Measurements from ENCODE around the gene PPP1R15B. TPM values are rescaled to one million over a fixed set of nuclear protein-coding genes. Genes with fewer than 3 reads are reported as not detected.

PPP1R15B gene
- total RNA-seq, 1 experiment from 2014 or later: 45.9 TPM

DNA sequence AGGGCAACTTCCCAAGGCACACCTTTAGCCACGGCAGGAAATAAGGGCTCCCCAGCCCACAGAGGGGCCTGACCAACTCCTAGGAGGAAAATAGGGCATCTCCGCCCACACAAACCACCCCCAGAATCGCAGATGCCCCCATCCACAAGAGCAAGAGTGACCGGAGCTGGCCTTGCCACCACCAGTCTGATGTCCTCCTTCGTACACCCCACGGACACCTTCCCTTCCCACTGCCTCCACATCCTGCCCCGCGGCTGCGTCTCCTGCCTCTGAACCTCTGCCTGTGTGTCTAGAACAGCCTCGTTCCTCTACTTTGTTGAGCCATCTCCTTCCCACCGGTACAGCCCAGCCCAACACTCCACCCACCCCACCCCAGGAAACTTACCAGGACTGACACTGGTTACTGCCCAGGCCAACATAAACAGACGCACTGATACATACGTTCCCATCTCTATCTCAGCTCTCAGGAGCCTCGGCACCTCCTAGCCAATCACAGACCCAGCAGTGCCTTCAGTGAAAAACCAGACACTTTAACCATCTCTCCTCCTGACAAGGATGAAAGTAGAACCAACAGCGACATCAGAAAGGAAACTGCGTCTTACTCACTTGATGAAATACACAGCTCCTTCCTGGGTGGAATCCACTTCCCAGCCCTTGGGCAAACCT, 44.3 kb downstream of the PPP1R15B start:
- H3K27me3 Mint-ChIP-seq (ENCODE audit: low read depth): peaks cover 38% of the 10 kb centered on the region
- no peak overlapping the region for H3K23ac ChIP-seq (ENCODE audit: insufficient read length, low read depth, low read length)
- H3K4me1 Mint-ChIP-seq: peaks cover 4 to 5% of the 10 kb centered on the region in 2 experiments
- H3K9me3 Mint-ChIP-seq: no peaks in the 10 kb centered on the region
- no peak overlapping the region; a peak in 1 of 7 replicates for H3K27ac Mint-ChIP-seq
- no peak overlapping the region for H2AK5ac ChIP-seq (ENCODE audit: insufficient read length, low read length)
- no peak for DNase-seq
- H3K56ac ChIP-seq (ENCODE audit: insufficient read length, low read depth, low read length): no peak overlapping the region
- H4K20me1 ChIP-seq (ENCODE audit: control insufficient read depth, insufficient read depth, insufficient read length): no peaks in the 10 kb centered on the region
- TF ChIP-seq, protein P1, sequence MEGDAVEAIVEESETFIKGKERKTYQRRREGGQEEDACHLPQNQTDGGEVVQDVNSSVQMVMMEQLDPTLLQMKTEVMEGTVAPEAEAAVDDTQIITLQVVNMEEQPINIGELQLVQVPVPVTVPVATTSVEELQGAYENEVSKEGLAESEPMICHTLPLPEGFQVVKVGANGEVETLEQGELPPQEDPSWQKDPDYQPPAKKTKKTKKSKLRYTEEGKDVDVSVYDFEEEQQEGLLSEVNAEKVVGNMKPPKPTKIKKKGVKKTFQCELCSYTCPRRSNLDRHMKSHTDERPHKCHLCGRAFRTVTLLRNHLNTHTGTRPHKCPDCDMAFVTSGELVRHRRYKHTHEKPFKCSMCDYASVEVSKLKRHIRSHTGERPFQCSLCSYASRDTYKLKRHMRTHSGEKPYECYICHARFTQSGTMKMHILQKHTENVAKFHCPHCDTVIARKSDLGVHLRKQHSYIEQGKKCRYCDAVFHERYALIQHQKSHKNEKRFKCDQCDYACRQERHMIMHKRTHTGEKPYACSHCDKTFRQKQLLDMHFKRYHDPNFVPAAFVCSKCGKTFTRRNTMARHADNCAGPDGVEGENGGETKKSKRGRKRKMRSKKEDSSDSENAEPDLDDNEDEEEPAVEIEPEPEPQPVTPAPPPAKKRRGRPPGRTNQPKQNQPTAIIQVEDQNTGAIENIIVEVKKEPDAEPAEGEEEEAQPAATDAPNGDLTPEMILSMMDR (conservative IDR thresholded peaks at IDR 0.05): no peak
- no peaks in the 10 kb centered on the region for H3K79me2 ChIP-seq (ENCODE audit: insufficient read depth, low read length)
- H2BK15ac ChIP-seq (ENCODE audit: low read depth, low read length): no peak overlapping the region
- H3K4me2 ChIP-seq (ENCODE audit: insufficient read depth, insufficient read length, low read length): no peak overlapping the region
- H2BK12ac ChIP-seq (ENCODE audit: insufficient read length, low read depth, low read length): no peak overlapping the region
- H4K91ac ChIP-seq (ENCODE audit: insufficient read length, low read depth, low read length): no peak overlapping the region
- H3K14ac ChIP-seq (ENCODE audit: insufficient read depth, low read length): no peak overlapping the region
- H2BK120ac ChIP-seq (ENCODE audit: low read depth, low read length, poor library complexity, severe bottlenecking): no peak overlapping the region
- H4K5ac ChIP-seq (ENCODE audit: insufficient read length, low read depth, low read length): no peak overlapping the region
- H3K4me1 ChIP-seq (ENCODE audit: insufficient read depth, low read length): no peaks in the 10 kb centered on the region
- no peaks in the 10 kb centered on the region for H3K9me3 ChIP-seq (ENCODE audit: control insufficient read depth, low read depth, low read length)
- H3K4ac ChIP-seq (ENCODE audit: low read depth, low read length): no peak overlapping the region
- H4K8ac ChIP-seq (replicated peaks; ENCODE audit: insufficient read length, low read depth, low read length): no peak overlapping the region
- no CpG with 5 or more reads among the region's 16 CpGs for WGBS (ENCODE audit: extremely low coverage, insufficient read length, low lambda C conversion rate)
- no peak overlapping the region for H3K18ac ChIP-seq (ENCODE audit: insufficient read length, low read depth, low read length)
- no peaks in the 10 kb centered on the region for H3K23me2 ChIP-seq (ENCODE audit: insufficient read length, low read depth, low read length, poor library complexity, severe bottlenecking)
- H3T11ph ChIP-seq (ENCODE audit: low read length): no peak overlapping the region
- no peak overlapping the region for H2BK5ac ChIP-seq (ENCODE audit: insufficient read length, low read length)
- H3K4me3 Mint-ChIP-seq: no peak overlapping the region
- H2AFZ ChIP-seq (ENCODE audit: low read length): no peak overlapping the region
- no peak overlapping the region for H2BK20ac ChIP-seq (ENCODE audit: low read depth, low read length, poor library complexity, severe bottlenecking)
- H3K79me1 ChIP-seq (ENCODE audit: insufficient read depth, low read depth, low read length, poor library complexity, severe bottlenecking): no peaks in the 10 kb centered on the region
- H3K9ac ChIP-seq (ENCODE audit: extremely low read depth, insufficient read length, low read length): no peak overlapping the region
- H3K27me3 ChIP-seq (ENCODE audit: insufficient read depth, low read length): no peaks in the 10 kb centered on the region
- no peaks in the 10 kb centered on the region for H3K36me3 Mint-ChIP-seq (ENCODE audit: insufficient read depth in 1 of 3, low read depth in 3 of 3)
- H3K27ac ChIP-seq (ENCODE audit: insufficient read length, low read depth, low read length): no peak overlapping the region
